D721Med (cell line): ENCODE data around the gene COL4A4.

Experiments used
- DNase-seq: peaks from one replicate; pipeline ENCODE4 v3.0.0; 2011; ENCODE audit warnings: low spot score; ENCODE audit not compliant: insufficient read length
- FAIRE-seq: peaks from 2 replicates; lab custom pipeline; 2011; peaks lifted over from hg19 to GRCh38; lab: Jason Lieb, UNC
- TF ChIP-seq, protein P1 (sequence below): IDR thresholded peaks from 2 replicates; pipeline ENCODE4 v1.5.1; 2012; ENCODE audit warnings: mild to moderate bottlenecking, control low read depth; ENCODE audit not compliant: insufficient read depth; ENCODE audit errors: missing control alignments

COL4A4 gene

DNA sequence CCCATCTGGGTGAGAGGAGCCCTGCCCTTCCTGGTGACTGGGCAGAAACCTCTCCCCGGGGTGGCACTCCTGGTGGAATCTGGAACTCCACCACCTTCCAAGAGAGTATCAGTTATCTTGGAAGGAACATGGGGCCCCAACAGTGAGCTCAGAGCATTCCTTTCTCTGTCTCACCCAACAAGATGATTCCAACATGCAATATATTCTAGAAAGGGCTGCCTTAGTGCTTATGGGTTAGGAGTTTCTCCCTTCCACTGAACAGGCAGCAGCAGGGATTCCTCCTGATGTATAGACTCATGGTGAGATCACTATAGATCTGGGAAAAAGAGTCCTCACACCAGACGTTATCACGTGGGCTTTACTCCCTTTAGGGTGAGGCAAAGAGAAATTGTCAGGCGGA lies 147.1 kb downstream of the COL4A4 start:
- DNase-seq (no peak), FAIRE-seq (no peak)
- TF ChIP-seq, protein P1, sequence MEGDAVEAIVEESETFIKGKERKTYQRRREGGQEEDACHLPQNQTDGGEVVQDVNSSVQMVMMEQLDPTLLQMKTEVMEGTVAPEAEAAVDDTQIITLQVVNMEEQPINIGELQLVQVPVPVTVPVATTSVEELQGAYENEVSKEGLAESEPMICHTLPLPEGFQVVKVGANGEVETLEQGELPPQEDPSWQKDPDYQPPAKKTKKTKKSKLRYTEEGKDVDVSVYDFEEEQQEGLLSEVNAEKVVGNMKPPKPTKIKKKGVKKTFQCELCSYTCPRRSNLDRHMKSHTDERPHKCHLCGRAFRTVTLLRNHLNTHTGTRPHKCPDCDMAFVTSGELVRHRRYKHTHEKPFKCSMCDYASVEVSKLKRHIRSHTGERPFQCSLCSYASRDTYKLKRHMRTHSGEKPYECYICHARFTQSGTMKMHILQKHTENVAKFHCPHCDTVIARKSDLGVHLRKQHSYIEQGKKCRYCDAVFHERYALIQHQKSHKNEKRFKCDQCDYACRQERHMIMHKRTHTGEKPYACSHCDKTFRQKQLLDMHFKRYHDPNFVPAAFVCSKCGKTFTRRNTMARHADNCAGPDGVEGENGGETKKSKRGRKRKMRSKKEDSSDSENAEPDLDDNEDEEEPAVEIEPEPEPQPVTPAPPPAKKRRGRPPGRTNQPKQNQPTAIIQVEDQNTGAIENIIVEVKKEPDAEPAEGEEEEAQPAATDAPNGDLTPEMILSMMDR = no peak

DNA sequence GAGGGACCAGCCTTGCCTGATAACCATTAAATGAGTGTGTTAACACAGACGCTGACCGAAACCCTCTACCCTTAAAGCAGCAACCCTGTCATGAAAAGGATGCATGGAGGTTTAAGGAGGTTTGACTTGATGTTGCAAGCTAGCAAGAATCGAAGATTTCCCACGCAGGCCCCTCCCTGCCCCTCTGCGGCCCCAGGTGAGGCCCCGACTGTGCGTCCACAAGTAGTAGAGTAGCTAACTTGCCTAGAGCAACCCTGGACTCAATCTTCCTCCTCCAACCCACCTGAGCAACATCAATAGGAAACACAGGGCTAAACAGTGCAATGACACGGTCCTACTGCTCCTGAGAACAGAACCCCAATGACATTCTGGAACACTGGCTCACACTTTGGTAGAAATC lies 150.1 kb downstream of the COL4A4 start:
- DNase-seq (no peak), FAIRE-seq (no peak)
- TF ChIP-seq, protein P1 = no peak

DNA sequence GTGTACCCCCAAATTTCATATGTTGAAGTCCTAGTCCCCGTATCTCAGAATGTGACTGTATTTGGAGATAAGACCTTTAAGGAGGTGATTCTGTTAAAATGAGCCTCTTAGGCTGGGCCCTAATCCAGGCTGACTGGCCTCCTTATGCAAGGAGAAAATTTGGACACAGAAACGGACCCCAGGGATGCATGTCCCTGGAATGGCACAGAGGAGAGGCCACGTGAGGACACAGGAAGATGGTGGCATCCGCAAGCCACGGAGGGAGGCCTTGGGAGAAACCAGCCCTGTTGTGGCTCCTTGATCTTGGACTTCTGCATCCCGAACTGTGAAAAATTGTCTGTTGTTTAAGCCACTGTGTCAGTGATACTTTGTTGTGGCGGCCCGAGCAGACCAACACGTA lies 150.7 kb downstream of the COL4A4 start:
- no peak for FAIRE-seq
- TF ChIP-seq, protein P1 = no peak
- no peak for DNase-seq

DNA sequence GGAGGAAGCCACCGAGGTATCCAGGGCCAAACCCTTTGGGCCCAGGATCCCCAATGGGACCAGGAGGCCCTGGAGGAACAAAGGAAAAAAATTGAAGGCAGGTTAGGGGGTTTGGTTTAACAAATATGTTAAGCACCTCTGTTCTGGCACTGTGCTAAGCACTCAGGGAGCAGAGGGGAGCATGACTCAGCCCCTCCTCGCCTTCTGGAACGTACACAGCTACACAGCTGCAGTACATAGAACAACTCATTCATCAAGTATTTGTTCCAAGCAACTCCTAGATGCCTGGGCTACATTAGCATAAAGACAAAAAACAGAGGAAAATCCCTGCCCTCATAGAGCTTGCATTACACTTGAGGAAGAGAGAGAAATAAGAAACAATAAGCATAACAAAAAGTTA lies 153.6 kb downstream of the COL4A4 start:
- DNase-seq (no peak), FAIRE-seq (no peak)
- TF ChIP-seq, protein P1 = no peak

DNA sequence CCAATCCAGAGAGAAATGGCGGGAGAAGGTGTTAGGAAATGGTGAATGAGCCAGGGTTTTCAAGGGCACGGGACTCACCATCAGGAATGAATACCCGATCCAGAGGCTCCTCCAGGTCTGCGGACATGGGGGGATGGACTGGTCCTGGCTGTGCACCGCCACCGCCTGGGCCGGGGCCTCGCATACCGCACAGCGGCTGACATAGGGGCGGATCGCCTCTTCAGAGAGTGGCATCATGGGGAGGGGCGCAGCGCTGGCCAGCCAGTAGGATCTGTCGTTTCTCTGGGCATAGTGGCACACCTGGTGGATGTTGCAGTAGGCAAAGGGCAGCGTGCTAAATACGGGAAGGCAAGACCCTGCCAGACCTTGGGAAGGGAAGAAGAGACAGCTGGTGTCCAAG lies 156.1 kb downstream of the COL4A4 start:
- TF ChIP-seq, protein P1 = no peak
- DNase-seq (no peak), FAIRE-seq (no peak)

DNA sequence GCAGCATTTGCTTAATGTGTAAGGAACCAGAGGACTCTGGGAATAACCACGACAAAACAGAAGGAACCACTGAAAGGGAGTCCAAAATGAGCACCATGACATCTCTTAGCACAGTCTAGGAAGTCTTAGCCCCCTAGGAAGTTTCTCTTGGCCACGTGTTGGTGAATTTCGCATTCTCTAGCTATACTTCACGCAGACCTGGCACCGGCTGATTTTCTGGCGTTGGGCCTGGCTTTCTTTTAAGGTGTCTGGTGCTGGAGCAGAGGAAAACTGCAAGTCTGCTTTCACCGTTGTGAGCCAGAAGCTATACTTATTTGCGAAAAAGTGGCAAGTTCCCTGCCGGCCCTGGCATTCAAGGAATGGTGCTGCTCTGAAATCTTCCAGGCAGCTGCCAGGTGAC lies 156.9 kb downstream of the COL4A4 start:
- no peak for FAIRE-seq
- DNase-seq = no peak
- TF ChIP-seq, protein P1 = no peak

DNA sequence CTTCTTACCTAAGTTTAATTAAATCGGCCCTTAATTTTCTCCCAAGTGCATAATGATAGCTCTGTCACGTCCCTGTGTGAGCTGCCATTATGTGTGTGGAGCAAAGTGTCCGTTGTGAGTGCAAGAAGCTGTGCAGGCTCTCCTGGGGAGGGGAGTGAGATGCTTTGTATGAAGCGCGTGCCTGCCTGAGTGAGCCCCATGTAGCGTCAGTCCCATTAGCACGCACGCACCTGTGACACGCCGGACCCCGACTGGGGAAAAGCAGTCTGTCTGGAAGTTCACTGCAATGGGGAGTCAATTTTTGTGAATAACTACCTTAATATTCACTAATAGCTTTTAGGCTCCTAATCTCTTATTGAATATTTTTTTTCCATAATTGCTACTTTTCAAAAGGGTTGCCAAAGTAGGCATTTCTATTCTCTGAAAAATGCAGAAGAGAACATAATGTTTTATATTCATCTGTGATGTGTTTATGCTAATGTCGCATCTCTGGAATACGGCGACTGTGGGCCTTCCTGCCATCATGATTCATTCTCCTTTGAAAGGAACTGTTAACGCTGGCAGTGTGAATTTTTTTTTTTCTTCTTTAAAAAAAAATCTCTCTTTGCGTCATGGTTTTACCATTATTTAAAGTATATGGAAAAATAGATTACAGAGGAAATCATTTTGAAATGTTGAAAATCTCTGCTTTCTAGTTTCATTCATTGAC lies 157.7 kb downstream of the COL4A4 start:
- TF ChIP-seq, protein P1 = no peak
- FAIRE-seq (no peak), DNase-seq (no peak)
